ENCODE measurements around the gene B3GALT2.

- TF ChIP-seq POLR2A (IDR thresholded peaks at IDR 0.05; ENCODE audit: low read depth, low read length) (no peak), MAX (IDR thresholded peaks at IDR 0.05; ENCODE audit: insufficient read depth, insufficient read length) (no peak)
These were observed 14.6 kb upstream of the B3GALT2 start for GRCh38 chr1:193201021-193201420.

All from endothelial cell of umbilical vein (primary cell).